Limb (tissue), 2 donors: ENCODE measurements around the gene COL6A3.

Source experiments
- DNase-seq, 2 donors: peaks; one replicate each; pipeline ENCODE4 v3.0.0-alpha.2; 2016; ENCODE audit errors: extremely low spot score in 2 of 2

COL6A3 gene

DNA sequence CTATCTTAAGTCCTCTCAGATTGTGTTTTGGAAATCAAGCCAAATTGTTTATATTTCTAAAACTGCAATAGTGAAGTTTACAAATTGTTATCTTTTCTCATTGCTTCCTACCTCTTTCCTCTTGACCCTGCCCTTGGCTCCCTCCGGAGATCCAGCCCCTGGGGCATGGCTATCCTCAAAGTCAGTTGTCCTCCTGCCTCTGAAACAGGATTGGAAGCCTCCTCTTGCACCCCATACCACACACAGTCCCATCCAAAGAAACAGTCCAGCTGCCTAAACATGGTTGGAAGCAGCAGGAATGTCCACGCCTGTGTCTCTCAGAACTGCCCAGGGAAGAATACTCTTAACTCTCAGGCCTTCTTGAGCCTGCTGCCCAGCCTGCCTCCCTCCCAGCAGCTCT is 30.1 kb upstream of the COL6A3 start:
- DNase-seq, result no peak

GRCh38 chr2:237441605-237442274 is 27.8 kb upstream of the COL6A3 start:
- DNase-seq, result no peak

DNA sequence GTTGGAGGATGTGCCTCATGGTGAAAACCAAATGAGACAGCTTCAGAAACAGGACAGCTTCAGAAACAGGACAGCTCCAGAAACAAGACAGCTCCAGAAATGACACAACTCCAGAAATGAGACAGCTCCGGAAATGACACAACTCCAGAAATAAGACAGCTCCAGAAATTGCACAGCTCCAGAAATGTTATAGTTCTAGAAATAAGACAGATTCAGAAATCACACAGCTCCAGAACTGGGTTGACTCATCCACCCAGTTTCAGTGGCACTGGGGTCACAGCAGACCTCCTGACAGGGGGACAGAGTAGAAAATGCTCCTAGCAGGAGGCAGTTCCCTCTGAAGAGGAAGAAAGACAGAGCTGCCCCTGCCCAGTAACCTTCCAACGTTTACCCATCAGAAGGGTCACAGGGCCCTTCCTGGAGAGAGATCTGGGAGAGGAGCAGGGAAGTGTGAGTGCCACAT is 26.9 kb upstream of the COL6A3 start:
- DNase-seq, result no peak

DNA sequence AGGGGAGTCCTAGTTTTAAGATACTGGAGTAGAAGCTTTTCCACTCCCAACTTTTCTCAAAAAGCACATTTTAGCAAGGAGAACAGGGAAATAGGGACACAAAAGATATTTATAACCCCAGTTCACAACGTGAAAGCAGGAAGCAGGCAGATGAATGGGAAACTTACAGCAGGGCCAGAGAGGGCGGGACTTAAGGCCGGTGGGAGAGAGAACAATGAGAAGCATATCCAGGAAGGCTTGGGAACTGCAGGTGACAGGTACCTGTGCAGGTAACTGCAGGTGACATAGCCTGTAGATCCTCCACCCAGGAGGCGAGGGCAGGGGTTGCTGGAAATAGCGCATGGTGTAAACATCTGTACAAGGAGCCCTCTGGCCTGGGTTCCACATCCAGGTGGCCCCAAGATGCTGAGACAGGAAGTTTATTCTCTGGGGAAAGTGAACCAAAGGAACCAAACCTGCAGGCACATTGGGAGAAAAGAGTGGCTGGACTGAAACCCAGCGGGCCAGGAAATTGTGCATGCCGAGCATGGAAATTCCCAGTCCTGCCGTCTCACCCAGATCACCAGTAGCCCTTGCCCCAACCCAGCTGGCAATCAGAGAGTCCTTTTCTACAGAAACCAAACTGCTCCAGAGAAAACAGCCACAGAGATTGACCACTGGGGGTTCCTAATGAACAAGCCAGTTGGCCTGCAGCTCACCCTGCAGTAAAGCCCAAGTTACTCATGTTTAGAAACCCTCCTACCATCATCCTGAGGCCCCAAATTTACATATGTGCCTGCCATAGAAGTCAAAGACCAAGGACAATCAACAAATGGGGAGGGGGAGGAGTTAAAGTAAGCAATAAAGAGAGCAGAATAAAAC is 24.3 kb upstream of the COL6A3 start:
- no peak for DNase-seq

- no peak for DNase-seq
These were observed 23.6 kb upstream of the COL6A3 start for GRCh38 chr2:237437566-237437965.

DNA sequence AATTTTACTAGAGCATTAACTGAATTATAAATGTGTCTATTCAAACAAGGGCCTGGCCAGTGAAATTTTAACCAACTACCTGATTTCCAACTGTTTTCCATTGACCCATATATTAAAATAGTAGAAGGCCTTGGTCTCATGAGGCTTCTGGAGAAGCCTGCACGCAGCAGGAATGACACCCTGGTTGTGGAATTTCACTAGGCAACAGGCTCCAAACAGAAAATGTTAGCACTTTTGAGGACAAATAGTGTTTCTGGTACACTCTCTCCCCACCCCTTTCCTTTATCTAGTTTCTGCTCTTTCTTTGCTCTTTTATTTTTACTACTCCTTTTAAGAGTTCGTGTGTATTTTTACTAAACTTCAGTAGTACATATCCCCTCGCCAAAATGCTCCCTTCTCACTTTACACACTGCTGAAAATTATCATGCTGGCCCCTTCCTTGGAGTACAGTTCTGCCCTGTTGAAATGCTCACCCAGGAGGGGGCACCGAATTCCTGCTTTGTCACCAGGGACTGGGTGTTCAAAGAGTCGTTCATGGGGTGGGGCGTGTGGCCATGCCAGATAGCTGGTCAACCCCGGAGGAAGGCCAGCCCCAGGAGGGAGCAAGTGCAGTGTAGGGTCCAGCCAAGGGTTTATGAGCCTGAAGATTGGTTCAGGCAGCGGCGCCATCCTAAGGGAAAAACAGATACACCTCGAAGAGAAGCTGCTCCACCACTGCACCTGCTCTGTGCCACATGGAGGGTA is 22.1 kb upstream of the COL6A3 start:
- peak in 1 of 2 donors; percentile 65 for DNase-seq

- no peak for DNase-seq
These were observed 20.9 kb upstream of the COL6A3 start for GRCh38 chr2:237434866-237435311.

DNA sequence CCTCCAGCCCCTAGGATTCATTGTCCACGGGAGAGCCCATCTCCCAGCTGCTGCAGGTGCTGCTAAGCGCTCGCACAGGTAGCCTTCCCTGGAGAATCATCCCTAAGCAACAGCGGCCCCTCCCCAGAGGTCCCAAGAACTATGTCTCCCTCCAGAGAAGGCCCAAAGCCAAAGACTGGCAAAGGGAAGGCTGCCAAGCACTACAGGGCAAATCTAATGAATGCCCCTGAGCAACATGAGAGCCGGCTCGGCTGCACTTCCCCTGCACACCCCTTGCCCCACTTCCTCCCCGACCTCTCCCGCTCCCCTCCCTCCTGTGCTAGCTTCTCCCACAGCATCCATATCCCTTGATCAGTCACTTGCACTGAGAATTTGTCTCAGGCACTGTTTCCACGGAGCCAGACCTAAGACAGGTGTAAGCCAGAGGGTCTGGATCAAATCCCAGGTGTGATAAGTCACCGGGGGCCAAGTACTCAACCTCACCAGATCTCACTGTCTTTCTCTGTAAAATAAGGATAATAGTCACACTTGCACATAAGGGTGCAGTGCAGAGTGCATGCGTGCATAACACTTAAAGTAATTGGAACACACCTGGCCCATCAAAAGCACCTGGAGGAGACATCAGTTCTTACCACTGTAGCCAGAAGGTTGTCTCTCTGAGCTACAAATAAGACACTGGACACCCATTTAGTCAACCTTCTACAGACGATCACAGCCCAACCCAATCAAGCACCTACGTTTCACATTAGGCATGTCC is 20.1 kb upstream of the COL6A3 start:
- DNase-seq, result no peak

DNA sequence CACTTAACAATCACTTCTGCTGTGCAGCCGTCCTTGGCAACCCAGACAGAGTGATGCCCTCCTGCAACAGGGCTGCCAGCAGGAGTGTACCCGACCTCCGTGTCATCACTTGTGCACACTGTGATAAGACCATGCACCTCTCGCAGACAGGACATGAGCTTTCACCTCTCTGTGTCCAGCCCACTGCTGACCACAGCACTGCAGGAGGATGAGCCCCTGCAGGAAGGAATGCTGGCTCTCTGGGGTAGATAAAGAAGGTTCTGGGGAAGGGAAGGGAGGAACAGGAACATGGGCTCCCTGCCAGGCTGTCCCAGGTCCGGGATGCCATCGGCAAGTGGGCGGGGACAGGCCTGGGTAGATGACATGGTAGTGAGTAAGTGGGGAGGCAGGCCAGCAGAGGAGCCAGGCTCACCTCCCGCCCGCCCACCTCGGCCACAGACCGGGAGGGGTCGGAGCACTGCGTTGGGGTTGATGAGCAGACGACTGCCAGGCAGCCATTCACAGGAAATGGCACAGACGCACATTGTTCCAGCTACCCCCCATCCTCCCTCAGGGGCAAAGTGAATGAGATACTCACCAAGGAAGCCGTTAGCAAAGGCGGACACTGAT is 18.6 kb upstream of the COL6A3 start:
- no peak for DNase-seq

DNA sequence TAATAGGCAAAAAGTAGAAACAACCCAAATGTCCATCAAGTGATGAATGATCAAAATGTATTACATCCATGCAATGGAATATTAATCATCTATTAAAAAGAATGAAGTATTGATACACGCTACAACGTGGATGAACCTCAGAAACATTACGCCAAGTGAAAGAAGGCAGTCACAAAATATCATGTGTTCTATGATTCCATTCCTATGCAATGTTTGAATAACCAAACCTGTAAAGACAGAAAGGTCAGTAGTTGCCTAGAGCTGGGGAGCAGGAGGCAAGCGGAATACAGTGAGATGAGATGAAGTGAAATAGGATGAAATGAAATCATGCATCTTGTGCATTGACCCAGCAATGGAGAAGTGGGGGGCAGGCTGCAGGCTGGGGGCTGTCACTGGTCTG is 17.9 kb upstream of the COL6A3 start:
- no peak for DNase-seq

DNA sequence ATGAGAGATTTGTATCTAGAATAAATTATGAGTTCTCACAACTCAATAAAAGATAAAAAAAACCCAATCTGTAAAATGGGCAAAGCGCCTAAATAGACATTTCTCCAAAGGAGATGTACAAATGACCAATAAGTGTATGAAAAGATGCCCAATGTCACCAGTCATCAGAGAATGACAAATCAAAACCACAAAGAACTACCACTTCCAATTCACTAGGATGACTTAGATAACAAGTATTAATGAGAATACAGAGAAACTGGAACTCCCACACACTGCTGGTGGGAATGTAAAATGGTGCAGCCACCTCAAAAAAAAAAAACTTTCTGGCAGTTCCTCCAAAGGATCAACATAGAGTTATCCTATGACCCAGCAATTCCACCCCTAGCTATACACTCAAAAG is 17.4 kb upstream of the COL6A3 start:
- no peak for DNase-seq

DNA sequence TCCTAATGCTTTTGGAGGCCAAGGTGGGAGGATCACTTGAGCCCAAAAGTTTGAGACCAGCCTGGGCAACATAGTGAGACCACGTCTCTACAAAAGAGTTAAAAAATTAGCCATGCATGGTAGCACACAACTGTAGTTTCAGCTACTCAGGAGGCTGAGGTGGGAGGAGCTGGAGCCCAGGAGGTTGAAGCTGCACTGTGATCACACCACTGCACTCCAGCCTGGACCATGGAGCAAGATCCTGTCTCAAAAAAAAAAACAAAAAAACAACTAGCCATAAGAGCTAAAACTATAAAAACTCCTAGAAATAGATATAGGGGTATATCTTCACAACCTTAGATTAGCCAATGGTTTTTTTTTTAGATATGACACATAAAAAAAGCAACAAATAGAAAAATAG is 16.9 kb upstream of the COL6A3 start:
- no peak for DNase-seq

DNA sequence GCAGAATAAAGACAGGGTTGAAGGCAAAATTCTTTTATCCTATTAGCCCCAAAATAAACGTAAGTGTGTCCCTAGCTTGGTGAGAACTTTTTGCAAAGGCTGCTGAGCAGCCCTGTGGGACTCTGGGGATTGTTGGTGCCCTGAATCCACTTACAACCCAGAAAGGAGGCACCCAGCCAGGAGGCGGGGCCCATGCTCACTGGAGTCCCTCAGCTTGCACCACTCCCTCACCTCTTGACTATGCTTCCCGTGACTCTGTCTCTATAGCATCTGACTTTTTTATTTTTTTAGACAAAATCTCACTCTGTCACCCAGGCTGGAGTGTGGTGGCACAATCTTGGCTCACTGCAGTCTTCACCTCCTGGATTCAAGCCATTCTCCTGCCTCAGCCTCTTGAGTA is 15.8 kb upstream of the COL6A3 start:
- DNase-seq, result no peak

DNA sequence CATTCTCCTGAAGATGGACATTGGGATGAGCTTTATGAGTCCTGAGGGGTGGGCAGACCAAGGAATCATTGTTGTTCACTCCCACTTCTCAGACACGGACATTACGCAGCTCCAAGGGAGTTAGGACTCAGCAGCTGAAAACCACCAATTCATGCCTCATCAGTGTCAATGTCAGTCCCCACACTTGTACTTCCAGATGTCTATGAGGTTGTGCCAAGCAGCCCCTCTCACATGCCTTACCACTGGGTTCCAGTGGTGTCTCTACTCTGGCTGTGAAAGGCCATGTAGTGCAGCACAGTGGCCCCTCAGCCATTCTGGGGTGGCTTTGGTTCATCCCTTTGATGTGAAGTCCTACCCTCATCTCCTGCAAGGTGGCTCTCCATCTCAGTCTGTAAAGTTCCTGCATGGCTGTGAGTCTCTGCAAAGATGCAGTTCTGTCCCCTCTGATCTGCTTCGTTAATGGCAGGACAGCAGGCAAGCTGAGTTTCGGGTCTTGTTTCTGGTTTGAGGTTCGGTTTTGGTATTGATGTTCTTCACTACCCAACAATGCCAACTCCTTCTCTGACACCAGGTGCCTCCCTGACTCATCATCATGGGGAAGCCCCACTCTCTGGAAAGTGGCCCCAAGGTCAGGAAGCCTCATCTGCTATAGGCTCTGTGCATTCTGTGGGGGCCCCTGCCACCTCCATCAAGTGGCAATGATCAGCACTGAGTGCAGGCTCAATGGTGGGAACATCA is 14.0 kb upstream of the COL6A3 start:
- no peak for DNase-seq

GRCh38 chr2:237426517-237426916 is 12.6 kb upstream of the COL6A3 start:
- DNase-seq, result no peak

DNA sequence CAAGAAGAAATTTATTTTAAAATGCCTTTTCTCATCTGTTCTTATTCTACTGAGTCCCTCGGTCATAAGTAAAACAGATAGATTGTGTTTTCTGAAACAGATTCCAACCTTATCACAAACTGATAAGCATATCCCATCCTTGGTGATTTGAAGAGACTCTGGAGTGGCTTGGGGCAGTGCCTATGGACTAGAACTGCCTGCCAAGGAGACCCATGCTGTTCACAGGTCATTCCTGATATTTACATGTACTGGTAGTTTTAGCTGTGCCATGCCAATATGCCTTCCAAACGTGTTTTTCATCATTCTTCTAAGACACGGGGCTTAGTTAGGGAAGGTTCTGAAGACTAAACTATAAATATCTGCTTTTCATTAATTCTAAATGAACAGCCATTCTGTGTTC is 11.4 kb upstream of the COL6A3 start:
- no peak for DNase-seq

DNA sequence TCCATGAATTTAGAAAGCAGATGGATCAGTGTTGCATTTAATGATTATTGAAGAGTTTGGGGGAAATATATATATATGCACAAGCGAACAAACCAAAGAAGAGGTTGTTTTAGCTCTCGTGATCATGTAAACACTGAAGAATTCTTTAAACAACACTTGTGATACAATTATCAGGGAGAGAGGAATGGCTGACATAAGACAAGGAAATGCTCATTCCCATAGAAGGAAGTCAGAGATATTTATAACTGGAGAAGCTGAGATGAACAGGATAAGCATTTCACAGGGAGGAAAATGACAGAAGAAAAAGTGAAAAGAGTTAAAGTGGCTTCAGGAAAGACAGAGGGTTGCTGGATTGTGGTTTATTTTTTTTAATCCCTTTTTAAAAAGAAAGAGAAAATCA is 10.6 kb upstream of the COL6A3 start:
- DNase-seq, result no peak

DNA sequence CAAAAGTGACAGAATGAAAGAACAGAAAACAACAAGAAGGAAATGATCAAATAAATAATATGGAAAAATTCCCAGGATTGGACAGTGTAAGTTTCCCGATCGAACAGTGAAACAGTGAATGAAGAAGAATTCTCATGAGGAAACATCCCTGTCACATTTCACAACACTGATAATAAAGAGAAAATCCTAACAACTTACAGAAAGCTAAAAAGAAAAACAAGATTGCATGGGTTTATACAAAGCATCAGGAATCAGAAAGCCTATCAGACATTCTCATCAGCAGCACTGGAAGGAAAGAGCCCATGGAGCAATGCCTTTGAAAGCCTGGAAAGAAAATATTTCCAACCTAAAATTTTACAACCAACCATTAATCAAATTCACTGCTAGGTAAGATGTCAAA is 9.9 kb upstream of the COL6A3 start:
- no peak for DNase-seq

DNA sequence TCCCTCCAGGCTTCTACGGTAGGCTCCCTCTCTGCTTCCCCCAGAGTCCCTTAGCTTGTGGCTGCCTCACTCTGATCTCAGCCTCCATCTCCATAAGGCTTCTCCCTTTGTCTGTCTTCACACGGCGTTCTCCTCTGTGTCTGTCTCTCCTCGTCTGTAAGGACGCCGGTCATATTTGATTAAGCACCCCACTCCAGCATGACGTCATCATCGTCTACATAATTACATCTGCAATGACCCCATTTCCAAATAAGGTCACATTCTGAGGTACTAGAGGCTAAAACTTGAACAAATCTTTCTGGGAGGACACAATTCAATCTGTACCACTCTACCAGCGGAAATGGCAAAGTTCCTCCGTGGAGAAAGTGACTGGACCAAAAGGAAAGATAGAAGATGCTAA is 8.3 kb upstream of the COL6A3 start:
- DNase-seq, result no peak

GRCh38 chr2:237421542-237422116 is 7.7 kb upstream of the COL6A3 start:
- DNase-seq, result peak; percentile 76 to 87
